Astrocyte of the spinal cord (primary cell): ENCODE measurements around the gene SYNGR1.

ENCODE experiments used
- DNase-seq: peaks from one replicate; pipeline ENCODE4 v3.0.0; 2011; ENCODE audit warnings: low read depth, low spot score
- H3K4me3 ChIP-seq: 2 replicates; pipeline ENCODE4 v1.5.1; 2011; ENCODE audit warnings: low read depth, mild to moderate bottlenecking, low read length, moderate library complexity
- in situ Hi-C: cut with HindIII; loops from 2 replicates; pipeline ENCODE4 v1.10.0; 2017; ENCODE audit warnings: low sequenced_read_pairs
- TF ChIP-seq, protein P1 (sequence below): IDR thresholded peaks from 2 replicates; pipeline ENCODE4 v1.5.1; 2012; ENCODE audit warnings: low read depth, mild to moderate bottlenecking, low read length, inconsistent platforms

SYNGR1 gene, protein sequence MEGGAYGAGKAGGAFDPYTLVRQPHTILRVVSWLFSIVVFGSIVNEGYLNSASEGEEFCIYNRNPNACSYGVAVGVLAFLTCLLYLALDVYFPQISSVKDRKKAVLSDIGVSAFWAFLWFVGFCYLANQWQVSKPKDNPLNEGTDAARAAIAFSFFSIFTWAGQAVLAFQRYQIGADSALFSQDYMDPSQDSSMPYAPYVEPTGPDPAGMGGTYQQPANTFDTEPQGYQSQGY

DNA sequence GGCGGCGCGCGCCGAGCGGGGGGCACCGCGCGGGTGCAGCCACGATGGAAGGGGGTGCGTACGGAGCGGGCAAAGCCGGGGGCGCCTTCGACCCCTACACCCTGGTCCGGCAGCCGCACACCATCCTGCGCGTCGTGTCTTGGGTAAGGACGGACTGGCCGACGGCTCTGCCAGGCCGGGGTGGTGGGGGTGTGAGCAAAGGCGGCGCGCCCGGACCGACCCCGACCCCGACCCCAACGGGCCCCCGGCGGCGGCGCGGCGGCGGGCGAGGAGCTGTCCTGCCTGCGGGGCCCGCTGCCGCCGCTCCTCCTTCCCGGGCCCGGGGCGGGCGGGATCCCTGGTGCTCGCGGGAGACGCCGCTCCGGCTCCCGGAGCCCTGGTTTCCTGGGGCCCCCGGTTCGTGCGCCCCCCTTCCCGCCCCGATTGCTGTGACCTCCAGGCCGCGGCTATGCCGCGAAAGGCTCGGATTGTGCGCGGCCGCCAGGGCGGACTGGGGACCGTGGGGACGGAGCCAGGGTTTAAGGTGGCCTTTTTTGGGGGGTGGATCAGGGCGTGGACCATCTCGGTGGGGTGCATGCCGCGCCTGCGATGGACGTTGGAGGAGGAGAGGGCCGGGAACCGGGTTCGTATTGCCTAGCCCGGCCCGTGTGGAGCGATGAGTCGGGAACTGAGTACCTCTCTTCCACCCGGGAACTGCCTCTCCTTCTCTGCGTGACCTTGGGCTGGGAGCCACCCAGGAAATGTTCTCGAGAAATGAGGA, at the start of gene SYNGR1:
Gene SYNGR1 (plus strand): TSS at position 25 of the 760 bp plus-strand sequence. CDS start 20 bp downstream, at position 45.
- DNase-seq: no peak
- H3K4me3 ChIP-seq: peak within 1 kb of the TSS; percentile 60
- in situ Hi-C loops: no loop called here
- TF ChIP-seq, protein P1, sequence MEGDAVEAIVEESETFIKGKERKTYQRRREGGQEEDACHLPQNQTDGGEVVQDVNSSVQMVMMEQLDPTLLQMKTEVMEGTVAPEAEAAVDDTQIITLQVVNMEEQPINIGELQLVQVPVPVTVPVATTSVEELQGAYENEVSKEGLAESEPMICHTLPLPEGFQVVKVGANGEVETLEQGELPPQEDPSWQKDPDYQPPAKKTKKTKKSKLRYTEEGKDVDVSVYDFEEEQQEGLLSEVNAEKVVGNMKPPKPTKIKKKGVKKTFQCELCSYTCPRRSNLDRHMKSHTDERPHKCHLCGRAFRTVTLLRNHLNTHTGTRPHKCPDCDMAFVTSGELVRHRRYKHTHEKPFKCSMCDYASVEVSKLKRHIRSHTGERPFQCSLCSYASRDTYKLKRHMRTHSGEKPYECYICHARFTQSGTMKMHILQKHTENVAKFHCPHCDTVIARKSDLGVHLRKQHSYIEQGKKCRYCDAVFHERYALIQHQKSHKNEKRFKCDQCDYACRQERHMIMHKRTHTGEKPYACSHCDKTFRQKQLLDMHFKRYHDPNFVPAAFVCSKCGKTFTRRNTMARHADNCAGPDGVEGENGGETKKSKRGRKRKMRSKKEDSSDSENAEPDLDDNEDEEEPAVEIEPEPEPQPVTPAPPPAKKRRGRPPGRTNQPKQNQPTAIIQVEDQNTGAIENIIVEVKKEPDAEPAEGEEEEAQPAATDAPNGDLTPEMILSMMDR: no peak

DNA sequence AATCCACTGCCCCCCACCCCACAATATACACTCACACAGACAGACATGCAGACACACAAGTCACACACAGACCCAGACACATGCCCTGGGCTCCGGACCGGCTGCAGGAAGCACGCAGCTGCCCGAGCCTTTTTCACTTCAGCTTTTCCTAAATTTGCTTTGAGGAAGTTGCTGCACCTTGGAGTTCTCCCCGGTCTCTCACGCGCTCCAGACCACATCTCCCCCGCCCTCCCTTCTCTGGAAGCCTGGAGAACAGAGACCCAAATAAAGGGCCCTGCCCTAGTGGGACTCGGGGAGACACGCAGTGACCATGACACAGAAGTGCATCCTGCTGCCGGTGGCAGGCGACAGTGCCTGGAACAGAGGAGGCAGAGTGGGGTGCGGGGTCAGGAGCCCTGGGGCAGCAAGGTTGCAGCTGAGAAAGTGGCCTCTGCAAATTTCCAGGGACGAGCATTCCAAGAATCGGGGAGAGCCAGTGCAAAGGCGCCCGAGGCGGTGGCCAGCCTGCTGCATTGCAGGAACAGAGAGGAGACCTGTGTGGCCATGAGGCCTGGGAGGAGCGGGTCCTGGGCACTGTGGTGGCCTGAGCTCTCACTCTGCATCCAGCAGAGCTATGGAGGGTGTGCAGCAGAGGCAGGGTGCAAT, 49.5 kb upstream of the SYNGR1 start:
- in situ Hi-C loops: no loop called here
- no peak overlapping the region for H3K4me3 ChIP-seq
- TF ChIP-seq, protein P1: no peak
- no peak for DNase-seq

DNA sequence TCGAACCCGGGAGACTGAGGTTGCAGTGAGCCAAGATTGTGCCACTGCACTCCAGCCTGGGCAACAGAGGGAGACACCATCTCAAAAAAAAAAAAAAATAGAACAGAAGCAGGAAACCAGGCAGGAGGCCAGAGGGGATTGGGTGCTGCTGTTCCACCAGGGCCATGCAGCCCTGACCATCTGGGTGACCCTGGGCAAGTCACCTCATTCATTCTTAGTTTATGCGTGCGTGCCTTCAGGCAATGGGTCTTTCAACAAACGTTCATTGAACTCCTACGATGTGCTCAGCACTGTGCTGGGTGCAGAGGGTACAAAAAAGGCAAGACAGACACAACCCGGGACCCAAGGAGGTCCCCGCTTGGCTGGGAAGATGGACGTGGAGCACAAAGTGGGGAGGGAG, 48.7 kb upstream of the SYNGR1 start:
- H3K4me3 ChIP-seq: no peak overlapping the region
- TF ChIP-seq, protein P1: no peak
- in situ Hi-C loops: no loop called here
- no peak for DNase-seq

DNA sequence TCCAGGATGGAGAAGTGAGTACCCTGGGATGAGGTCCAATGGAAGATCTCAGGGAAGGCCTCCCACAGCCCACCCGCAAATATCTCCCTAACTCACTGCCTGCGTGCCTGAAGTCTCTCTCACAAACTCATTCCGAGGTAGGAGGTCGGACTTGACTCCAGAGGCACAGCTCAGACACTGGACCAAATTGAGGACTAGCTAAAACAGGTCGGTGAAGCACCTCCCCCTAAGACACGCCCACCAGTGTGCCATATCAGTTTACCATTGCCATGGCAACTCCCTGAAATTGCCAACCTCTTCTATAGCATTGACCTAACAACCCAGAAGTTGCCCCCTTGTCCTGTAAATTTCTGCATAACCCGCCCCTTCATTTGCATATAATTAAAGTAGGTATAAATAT, 47.9 kb upstream of the SYNGR1 start:
- in situ Hi-C loops: no loop called here
- TF ChIP-seq, protein P1: no peak
- no peak overlapping the region for H3K4me3 ChIP-seq
- no peak for DNase-seq

DNA sequence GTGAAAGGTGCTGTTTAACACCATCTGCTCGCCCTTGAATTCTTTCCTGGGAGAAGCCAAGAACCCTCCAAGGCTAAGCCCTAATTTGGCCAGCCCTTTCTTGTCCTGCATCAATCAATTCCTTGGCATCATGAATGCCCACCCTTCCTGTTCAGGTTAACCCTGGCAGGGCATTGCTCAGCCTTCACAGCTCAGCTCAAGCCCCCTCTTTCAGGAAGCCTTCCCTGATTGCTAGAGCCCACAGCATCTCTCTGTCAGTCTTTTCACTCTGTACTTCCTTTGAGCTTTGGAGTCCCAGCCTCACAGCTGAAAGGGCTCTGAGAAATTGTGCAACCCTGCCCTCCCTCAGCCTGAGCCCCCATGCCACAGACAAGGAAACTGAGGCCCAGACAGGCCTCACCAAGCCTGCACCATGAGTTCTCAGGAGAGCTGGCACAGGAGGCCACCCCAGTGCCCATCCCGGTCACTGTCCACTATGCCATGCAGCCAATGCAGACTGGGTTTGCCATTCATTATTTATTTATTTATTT, 47.3 kb upstream of the SYNGR1 start:
- DNase-seq: no peak
- TF ChIP-seq, protein P1: no peak
- in situ Hi-C loops: no loop called here
- no peak overlapping the region for H3K4me3 ChIP-seq

DNA sequence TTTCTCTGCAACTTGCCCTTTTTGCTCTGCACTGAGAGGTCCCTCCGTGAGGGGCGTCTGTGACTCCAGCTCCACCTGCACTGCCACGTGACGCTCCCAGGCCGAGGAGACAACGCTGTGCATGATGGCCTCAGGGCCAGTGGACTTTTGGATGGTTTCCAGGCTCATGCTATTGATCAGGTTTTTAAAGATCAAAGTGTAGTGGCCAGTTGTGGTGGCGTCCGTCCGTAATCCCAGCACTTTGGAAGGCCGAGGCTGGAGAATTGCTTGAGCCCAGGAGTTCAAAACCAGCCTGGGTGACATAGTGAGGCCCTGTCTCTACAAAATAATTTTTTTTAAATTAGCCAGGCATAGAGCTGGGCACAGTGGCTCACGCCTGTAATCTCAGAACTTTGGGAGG, 46.4 kb upstream of the SYNGR1 start:
- no peak overlapping the region for H3K4me3 ChIP-seq
- DNase-seq: no peak
- TF ChIP-seq, protein P1: no peak
- in situ Hi-C loops: no loop called here
